Effector memory CD4-positive, alpha-beta T cell (primary cell): Measurements from ENCODE around the gene GCHFR.

Source experiments
- DNase-seq, 3 donors: peaks; one replicate each; pipeline ENCODE4 v3.0.0-alpha.2; 2020
- H3K27ac ChIP-seq: 2 replicates; pipeline ENCODE4 v1.7.0; 2013; ENCODE audit warnings: mild to moderate bottlenecking, low read length, moderate library complexity; ENCODE audit not compliant: insufficient read depth, poor library complexity, severe bottlenecking
- H3K27me3 ChIP-seq: replicated peaks from 2 replicates; pipeline ENCODE4 v1.7.0; 2013; ENCODE audit warnings: mild to moderate bottlenecking, low read length; ENCODE audit not compliant: insufficient read depth, control insufficient read depth, poor library complexity, severe bottlenecking
- H3K36me3 ChIP-seq: 2 replicates; pipeline ENCODE4 v1.7.0; 2013; ENCODE audit warnings: mild to moderate bottlenecking, low read length, moderate library complexity; ENCODE audit not compliant: control insufficient read depth, insufficient read depth
- H3K4me1 ChIP-seq: 2 replicates; pipeline ENCODE4 v1.7.0; 2013; ENCODE audit warnings: low read length, mild to moderate bottlenecking; ENCODE audit not compliant: control insufficient read depth, insufficient read depth, poor library complexity, severe bottlenecking
- H3K4me3 ChIP-seq: 2 replicates; pipeline ENCODE4 v1.7.0; 2013; ENCODE audit warnings: low read length, low read depth, mild to moderate bottlenecking; ENCODE audit not compliant: insufficient read depth, poor library complexity, severe bottlenecking
- H3K9me3 ChIP-seq: 2 replicates; pipeline ENCODE4 v1.7.0; 2013; ENCODE audit warnings: mild to moderate bottlenecking, low read length, moderate library complexity; ENCODE audit not compliant: control insufficient read depth

Gene GCHFR

GRCh38 chr15:40739047-40739446, 24.8 kb upstream of the GCHFR start:
- Histone ChIP-seq H3K27ac (no peak overlapping the region), H3K4me3 (no peak overlapping the region), H3K4me1 (peaks cover 8% of the 10 kb centered on the region), H3K36me3 (peaks cover 54% of the 10 kb centered on the region), H3K9me3 (no peaks in the 10 kb centered on the region), H3K27me3 (no peaks in the 10 kb centered on the region)
- no peak for DNase-seq

DNA sequence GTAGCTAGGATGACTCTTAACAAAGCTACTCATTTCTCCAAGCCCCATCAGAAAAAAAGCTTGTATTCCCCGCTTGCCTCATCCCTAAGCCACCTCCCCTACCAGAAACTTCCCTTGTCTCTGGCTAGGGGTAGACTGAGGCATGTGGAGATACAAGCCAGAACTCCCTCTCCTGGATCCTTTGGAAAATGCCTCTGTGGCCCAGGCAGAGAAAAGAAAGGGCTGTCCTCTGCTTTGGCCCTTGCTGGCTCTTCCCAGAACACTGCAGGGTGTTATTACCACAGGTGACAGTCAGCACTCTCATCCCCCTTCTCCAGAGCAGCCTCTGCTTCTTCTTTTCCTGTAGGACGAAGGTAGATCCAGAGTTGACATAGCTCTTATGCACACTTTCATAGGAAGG, 24.0 kb upstream of the GCHFR start:
- H3K36me3 ChIP-seq, result peaks cover 53% of the 10 kb centered on the region
- H3K9me3 ChIP-seq, result no peaks in the 10 kb centered on the region
- H3K4me1 ChIP-seq, result peaks cover 11% of the 10 kb centered on the region
- H3K27ac ChIP-seq, result no peak overlapping the region
- H3K27me3 ChIP-seq, result no peaks in the 10 kb centered on the region
- no peak for DNase-seq
- H3K4me3 ChIP-seq, result no peak overlapping the region

- Histone ChIP-seq H3K36me3 (peaks cover 33% of the 10 kb centered on the region), H3K9me3 (no peaks in the 10 kb centered on the region), H3K4me1 (peaks cover 11% of the 10 kb centered on the region), H3K27ac (peak overlapping the region; percentile 70), H3K27me3 (no peaks in the 10 kb centered on the region), H3K4me3 (no peak overlapping the region)
- no peak for DNase-seq
These were observed 20.4 kb upstream of the GCHFR start for GRCh38 chr15:40743485-40743901.

DNA sequence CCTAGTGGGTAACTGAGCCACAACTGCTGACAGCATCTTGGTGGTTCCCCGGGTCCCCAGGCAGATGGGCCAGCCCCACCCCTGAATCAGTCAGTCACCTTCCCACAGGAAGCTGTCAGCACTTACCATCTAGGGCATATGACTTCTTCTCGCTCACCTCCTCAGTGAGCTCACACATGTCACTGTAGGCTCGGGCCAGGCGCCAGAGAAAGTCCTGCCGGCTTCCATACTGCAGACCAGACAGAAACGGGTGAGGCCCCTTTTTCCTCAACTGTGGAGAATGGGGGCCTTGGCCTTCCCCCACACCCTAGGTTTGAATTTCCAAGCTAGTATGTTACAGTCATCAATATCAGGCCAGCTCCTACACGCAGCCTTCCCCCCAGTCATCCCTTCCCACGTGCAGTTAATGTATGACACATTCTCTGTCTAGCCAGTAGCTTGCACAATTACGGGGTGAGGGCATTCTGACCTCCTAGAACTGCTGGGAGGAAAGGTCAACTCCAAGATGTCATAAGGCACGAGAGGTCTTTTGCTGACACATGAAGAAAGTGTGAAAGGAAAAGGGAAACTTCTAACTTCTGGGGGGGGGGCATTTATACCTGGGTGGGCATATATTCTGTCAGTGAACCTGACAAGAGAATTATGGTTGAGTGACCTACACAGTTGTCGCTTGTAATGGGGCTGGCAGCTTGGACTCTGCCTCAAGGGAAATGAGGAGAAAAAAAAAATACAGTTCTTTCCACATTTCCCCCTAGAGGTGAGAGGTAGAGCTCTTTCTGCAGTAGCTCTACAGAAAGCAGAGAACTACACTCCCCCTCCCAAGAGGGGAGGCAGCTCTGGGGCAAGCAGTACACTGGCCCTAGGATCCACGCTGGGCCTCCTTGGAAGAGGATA, 19.7 kb upstream of the GCHFR start:
- no peak overlapping the region for H3K4me3 ChIP-seq
- H3K27ac ChIP-seq, result peak overlapping the region; percentile 70
- peak; percentile 66 for DNase-seq
- H3K4me1 ChIP-seq, result peaks cover 11% of the 10 kb centered on the region
- no peaks in the 10 kb centered on the region for H3K9me3 ChIP-seq
- no peaks in the 10 kb centered on the region for H3K27me3 ChIP-seq
- peaks cover 32% of the 10 kb centered on the region for H3K36me3 ChIP-seq

GRCh38 chr15:40744815-40745152, 19.1 kb upstream of the GCHFR start:
- peaks cover 11% of the 10 kb centered on the region for H3K4me1 ChIP-seq
- DNase-seq, result no peak
- no peak overlapping the region for H3K4me3 ChIP-seq
- H3K9me3 ChIP-seq, result no peaks in the 10 kb centered on the region
- H3K27ac ChIP-seq, result peak overlapping the region; percentile 70
- no peaks in the 10 kb centered on the region for H3K27me3 ChIP-seq
- H3K36me3 ChIP-seq, result peaks cover 32% of the 10 kb centered on the region

GRCh38 chr15:40746916-40747418, 16.9 kb upstream of the GCHFR start:
- Histone ChIP-seq H3K27me3 (no peaks in the 10 kb centered on the region), H3K4me3 (no peak overlapping the region), H3K27ac (no peak overlapping the region), H3K36me3 (peaks cover 41% of the 10 kb centered on the region), H3K4me1 (peaks cover 11% of the 10 kb centered on the region), H3K9me3 (no peaks in the 10 kb centered on the region)
- DNase-seq, result no peak

- no peaks in the 10 kb centered on the region for H3K9me3 ChIP-seq
These were observed 15.9 kb upstream of the GCHFR start for GRCh38 chr15:40747685-40748631.

GRCh38 chr15:40749151-40749630, 14.7 kb upstream of the GCHFR start:
- Histone ChIP-seq H3K4me1 (peaks cover 7% of the 10 kb centered on the region), H3K4me3 (no peak overlapping the region), H3K27ac (no peak overlapping the region), H3K36me3 (peaks cover 42% of the 10 kb centered on the region), H3K9me3 (no peaks in the 10 kb centered on the region), H3K27me3 (no peaks in the 10 kb centered on the region)
- DNase-seq, result no peak

More at GRCh38 chr15:40747685-40748631, 15.9 kb upstream of the GCHFR start:
- Histone ChIP-seq H3K27ac (no peak overlapping the region), H3K4me1 (peaks cover 11% of the 10 kb centered on the region), H3K4me3 (no peak overlapping the region), H3K36me3 (peaks cover 42% of the 10 kb centered on the region), H3K27me3 (no peaks in the 10 kb centered on the region)
- no peak for DNase-seq

DNA sequence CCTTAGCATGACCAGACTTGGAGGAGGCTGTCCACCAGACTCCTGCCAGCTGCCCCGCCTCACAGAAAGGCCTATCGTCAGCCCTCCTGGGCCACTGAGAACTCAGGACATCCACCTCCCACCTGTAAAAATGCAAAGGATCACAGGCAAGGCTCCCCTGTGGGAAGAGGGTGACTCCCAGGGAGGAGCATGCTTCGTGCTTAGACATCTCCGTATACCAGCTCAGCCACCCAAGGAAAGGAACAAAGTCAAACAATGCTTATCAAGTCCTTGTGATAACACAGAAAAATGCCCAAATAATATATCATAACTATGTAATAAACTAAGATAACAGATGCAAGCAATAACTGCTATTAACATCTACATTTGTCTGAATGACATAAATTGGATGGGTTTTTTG, 13.0 kb upstream of the GCHFR start:
- no peak overlapping the region for H3K27ac ChIP-seq
- no peak overlapping the region for H3K4me3 ChIP-seq
- no peaks in the 10 kb centered on the region for H3K9me3 ChIP-seq
- no peak for DNase-seq
- H3K27me3 ChIP-seq, result no peaks in the 10 kb centered on the region
- peaks cover 34% of the 10 kb centered on the region for H3K36me3 ChIP-seq
- H3K4me1 ChIP-seq, result peaks cover 9% of the 10 kb centered on the region
